HUES48 (cell line): ENCODE measurements around the gene KLF1.

Experiments
- H3K27ac ChIP-seq: one replicate; pipeline ENCODE4 v1.7.0; 2013; ENCODE audit warnings: low read depth, low read length, inconsistent platforms
- H3K27me3 ChIP-seq: 2 replicates; pipeline ENCODE4 v1.6.1; 2013; ENCODE audit warnings: mild to moderate bottlenecking, low read length; ENCODE audit not compliant: control insufficient read depth, insufficient read depth
- H3K36me3 ChIP-seq: 2 replicates; pipeline ENCODE4 v1.6.1; 2013; ENCODE audit warnings: low read length; ENCODE audit not compliant: control insufficient read depth, insufficient read depth
- H3K4me1 ChIP-seq: 2 replicates; pipeline ENCODE4 v1.6.1; 2013; ENCODE audit warnings: mild to moderate bottlenecking, low read length; ENCODE audit not compliant: control insufficient read depth, insufficient read depth
- H3K4me3 ChIP-seq: 2 replicates; pipeline ENCODE4 v1.5.1; 2013; ENCODE audit warnings: mild to moderate bottlenecking, low read depth, low read length
- H3K9ac ChIP-seq: 2 replicates; pipeline ENCODE4 v1.6.1; 2013; ENCODE audit warnings: mild to moderate bottlenecking, low read depth, low read length, moderate library complexity
- H3K9me3 ChIP-seq: 2 replicates; pipeline ENCODE4 v1.6.1; 2013; ENCODE audit warnings: low read length; ENCODE audit not compliant: control insufficient read depth, insufficient read depth

The KLF1 gene

DNA sequence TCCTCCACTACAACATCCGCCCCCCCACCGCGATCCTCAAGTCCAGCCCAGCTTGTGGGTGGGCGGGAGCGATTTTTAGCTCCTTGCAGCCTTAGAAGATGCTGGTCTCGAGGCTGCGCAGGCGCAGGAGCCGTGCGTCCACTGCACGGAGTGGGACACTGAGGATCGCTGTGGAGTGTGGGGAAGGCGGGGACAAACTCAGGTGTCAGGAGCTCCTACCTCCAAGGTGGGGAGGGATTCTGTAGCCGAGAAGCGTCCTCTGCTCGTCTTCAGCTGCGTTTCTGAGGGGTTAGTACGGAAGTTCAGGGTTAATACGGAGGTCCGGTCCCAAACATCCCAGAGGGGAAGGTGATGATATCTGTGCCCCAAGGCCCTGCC lies 52.4 kb downstream of the KLF1 start, which contains the start of gene RTBDN:
TSS of gene RTBDN (minus strand) at position 14 of the 378 bp plus-strand sequence. CDS start 4,600 bp downstream, outside the sequence.
- H3K36me3 ChIP-seq: no peaks in the 10 kb centered on the region
- H3K27ac ChIP-seq: no peak within 1 kb of the TSS
- H3K27me3 ChIP-seq: peaks cover 27% of the 10 kb centered on the region
- peak within 1 kb of the TSS; percentile 71 for H3K4me3 ChIP-seq
- H3K9ac ChIP-seq: no peak within 1 kb of the TSS
- H3K4me1 ChIP-seq: peaks cover 12% of the 10 kb centered on the region
- no peaks in the 10 kb centered on the region for H3K9me3 ChIP-seq
